Endothelial cell (in vitro differentiated cells): Measurements from ENCODE around the gene MRPL27. TPM values are rescaled to one million over a fixed set of nuclear protein-coding genes. Genes with fewer than 3 reads are reported as not detected.

ENCODE experiments used
- DNase-seq: peaks from one replicate; pipeline ENCODE4 v3.0.0; 2021; ENCODE audit warnings: low spot score
- H3K27ac Mint-ChIP-seq: one replicate; pipeline ENCODE4 v1.8.0; 2021; ENCODE audit warnings: mixed read lengths, inconsistent platforms; ENCODE audit not compliant: unreplicated experiment
- H3K27me3 Mint-ChIP-seq: one replicate; pipeline ENCODE4 v1.8.0; 2021; ENCODE audit warnings: mild to moderate bottlenecking, moderate library complexity, mixed read lengths, inconsistent platforms; ENCODE audit not compliant: unreplicated experiment
- H3K36me3 Mint-ChIP-seq: one replicate; pipeline ENCODE4 v1.8.0; 2021; ENCODE audit warnings: mild to moderate bottlenecking, low read depth, mixed read lengths, inconsistent platforms; ENCODE audit not compliant: unreplicated experiment
- H3K4me1 Mint-ChIP-seq: one replicate; pipeline ENCODE4 v1.8.0; 2021; ENCODE audit warnings: mild to moderate bottlenecking, mixed read lengths, inconsistent platforms; ENCODE audit not compliant: unreplicated experiment
- H3K4me3 Mint-ChIP-seq: one replicate; pipeline ENCODE4 v1.8.0; 2021; ENCODE audit warnings: mild to moderate bottlenecking, mixed read lengths, inconsistent platforms; ENCODE audit not compliant: unreplicated experiment
- H3K9me3 Mint-ChIP-seq: one replicate; pipeline ENCODE4 v1.8.0; 2021; ENCODE audit warnings: mixed read lengths, inconsistent platforms; ENCODE audit not compliant: unreplicated experiment
- CTCF ChIP-seq: fragments of 200-600 bp; sonication (generic); IDR thresholded peaks from one replicate; pipeline ENCODE4 v1.5.0; 2021; ENCODE audit warnings: antibody characterized with exemption; ENCODE audit not compliant: unreplicated experiment
- total RNA-seq: library from RNA; stranded (reverse); fragmentation: NEBNext Ultra II Directional; extraction: Animal tissue kit (Norgen Biotek cat#: 25700); gene quantifications from one replicate; pipeline ENCODE4 v1.2.1, GENCODE V29; 2021; ENCODE audit not compliant: unreplicated experiment

Gene MRPL27
- total RNA-seq, 1 donor from 2014 or later = 38.9 TPM

DNA sequence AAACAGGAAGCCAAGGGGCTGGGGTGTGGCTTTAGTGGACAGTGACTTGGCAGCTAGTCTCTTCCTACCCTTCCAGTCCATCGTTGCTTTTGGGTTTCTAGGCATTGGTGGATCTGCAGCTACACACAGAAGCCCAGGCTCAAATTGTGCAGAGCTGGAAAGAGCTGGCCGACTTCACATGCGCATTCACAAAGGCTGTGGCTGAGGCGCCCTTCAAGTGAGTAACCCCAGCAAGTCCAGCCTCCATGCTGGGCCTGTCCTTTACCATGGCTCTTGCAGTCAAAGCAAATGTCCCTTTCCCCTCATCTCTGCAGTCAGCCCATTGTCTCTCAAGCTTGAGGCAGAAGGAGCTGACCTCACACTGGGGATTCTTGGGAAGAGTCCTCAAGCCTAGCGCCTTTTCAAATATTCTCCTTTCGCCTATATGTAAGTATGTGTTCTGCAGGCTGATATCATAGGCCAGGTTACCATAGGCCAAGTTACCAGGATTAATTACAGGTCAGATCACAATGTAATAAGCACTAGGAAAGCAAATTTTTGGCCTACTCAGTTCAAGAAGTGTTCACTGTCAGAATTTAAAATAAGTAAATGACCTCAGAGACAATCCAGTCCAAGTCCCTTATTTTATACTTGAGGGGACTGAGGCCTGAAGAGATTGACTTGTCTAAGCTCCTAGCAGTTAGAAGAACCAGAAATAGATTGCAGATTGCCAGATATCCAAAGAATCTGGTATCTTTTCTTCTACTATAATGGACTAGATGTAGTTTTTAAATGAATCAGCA is 6.6 kb upstream of the MRPL27 start:
- no peak for DNase-seq
- H3K27ac Mint-ChIP-seq = peak overlapping the region; percentile 18
- H3K36me3 Mint-ChIP-seq = peaks cover 26% of the 10 kb centered on the region
- no peaks in the 10 kb centered on the region for H3K27me3 Mint-ChIP-seq
- no peak for TF ChIP-seq CTCF
- no peak overlapping the region for H3K4me3 Mint-ChIP-seq
- no peaks in the 10 kb centered on the region for H3K9me3 Mint-ChIP-seq
- peaks cover 2% of the 10 kb centered on the region for H3K4me1 Mint-ChIP-seq

GRCh38 chr17:50375858-50376538 is 3.0 kb upstream of the MRPL27 start:
- Mint-ChIP-seq H3K4me1 (peaks cover 18% of the 10 kb centered on the region), H3K27ac (peak overlapping the region; percentile 75), H3K9me3 (no peaks in the 10 kb centered on the region), H3K36me3 (peaks cover 3% of the 10 kb centered on the region), H3K4me3 (no peak overlapping the region), H3K27me3 (peaks cover 8% of the 10 kb centered on the region)
- TF ChIP-seq CTCF = no peak
- no peak for DNase-seq

DNA sequence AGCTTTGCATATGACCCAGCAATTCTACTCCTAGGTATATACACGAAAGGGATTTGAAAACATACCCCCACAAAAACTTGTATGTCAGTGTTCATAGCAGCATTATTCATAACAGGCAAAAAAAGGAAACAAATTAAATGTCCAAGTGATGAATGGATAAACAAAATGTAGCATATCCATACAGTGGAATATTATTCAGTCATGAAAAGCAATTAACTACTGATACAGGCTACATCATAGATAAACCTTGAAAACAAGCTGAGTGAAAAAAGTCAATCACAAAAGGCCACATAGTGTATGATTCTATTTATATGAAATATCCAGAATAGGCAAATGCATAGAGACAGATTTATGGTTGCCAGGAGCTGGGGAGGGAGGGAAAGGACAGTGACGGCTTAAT is 721 bp upstream of the MRPL27 start:
- TF ChIP-seq CTCF = no peak
- Mint-ChIP-seq H3K4me3 (peak overlapping the region; percentile 100), H3K4me1 (peaks cover 18% of the 10 kb centered on the region), H3K9me3 (no peaks in the 10 kb centered on the region), H3K36me3 (peaks cover 11% of the 10 kb centered on the region), H3K27me3 (peaks cover 8% of the 10 kb centered on the region), H3K27ac (peak overlapping the region; percentile 36)
- DNase-seq = no peak

DNA sequence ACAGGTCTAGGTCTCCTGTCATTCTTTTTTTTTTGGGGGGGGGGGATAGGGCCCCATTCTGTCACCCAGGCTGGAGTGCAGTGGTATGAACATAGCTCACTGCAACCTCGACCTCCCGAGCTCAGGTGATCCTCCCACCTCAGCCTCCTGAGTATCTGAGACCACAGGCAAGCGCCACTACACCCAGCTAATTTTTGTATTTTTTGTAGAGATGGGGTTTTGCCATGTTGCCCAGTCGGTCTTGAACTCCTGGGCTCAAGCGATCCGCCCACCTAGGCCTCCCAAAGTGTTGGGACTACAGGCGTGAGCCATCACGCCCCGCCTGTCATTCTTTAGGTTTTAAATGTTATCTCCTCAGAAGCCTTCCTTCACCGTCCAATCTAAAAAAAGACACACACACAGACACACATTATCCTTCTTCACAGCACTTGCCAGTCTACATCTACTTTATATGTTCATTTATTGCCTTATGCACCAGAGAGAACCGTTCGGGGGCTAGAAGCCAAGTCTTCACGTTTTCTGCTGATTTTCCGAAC is 694 bp downstream of the MRPL27 start:
- DNase-seq = no peak
- TF ChIP-seq CTCF = no peak
- peaks cover 8% of the 10 kb centered on the region for H3K27me3 Mint-ChIP-seq
- peak overlapping the region; percentile 100 for H3K4me3 Mint-ChIP-seq
- peak overlapping the region; percentile 100 for H3K27ac Mint-ChIP-seq
- peaks cover 19% of the 10 kb centered on the region for H3K36me3 Mint-ChIP-seq
- no peaks in the 10 kb centered on the region for H3K9me3 Mint-ChIP-seq
- H3K4me1 Mint-ChIP-seq = peaks cover 18% of the 10 kb centered on the region

DNA sequence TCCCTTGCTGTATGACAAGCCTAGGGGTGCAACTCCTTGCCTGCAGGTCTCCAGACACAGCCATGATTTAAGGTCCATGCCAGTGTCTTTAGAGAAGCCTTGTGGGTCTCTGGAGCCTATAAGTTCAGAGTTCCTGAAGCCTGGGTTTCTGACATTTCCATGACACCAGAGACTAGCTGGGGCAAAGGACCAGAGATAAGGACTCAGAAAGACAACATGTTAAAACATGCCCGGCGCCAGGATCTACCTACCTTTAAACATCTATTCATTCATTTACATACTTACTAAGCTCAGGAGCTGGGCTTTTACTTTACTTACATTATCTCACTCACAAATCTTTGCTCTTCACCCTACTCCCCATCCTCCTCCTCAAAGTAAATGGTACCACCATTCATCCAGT is 1.5 kb downstream of the MRPL27 start:
- Mint-ChIP-seq H3K36me3 (peaks cover 19% of the 10 kb centered on the region), H3K4me1 (peaks cover 18% of the 10 kb centered on the region), H3K27ac (peak overlapping the region; percentile 70), H3K4me3 (peak overlapping the region; percentile 78), H3K27me3 (peaks cover 8% of the 10 kb centered on the region), H3K9me3 (no peaks in the 10 kb centered on the region)
- DNase-seq = no peak
- no peak for TF ChIP-seq CTCF
